IMR-90 (cell line): Measurements from ENCODE around the gene CENPU. TPM values are rescaled to one million over a fixed set of nuclear protein-coding genes. Genes with fewer than 3 reads are reported as not detected.

Experiments used
- ATAC-seq: fragments of 200-7000 bp; cut with Tn5 transposase; 2 replicates; pipeline ENCODE4 v1.9.1; 2020; ENCODE audit warnings: low read depth, mild to moderate bottlenecking, moderate library complexity
- BruUV-seq: library from RNA; stranded (reverse); fragments of 400-500 nt; replicated peaks from 2 replicates; lab custom pipeline; 2021; lab: Mats Ljungman, UMichigan
- CTCF ChIA-PET: fragments of 300-600 bp; formaldehyde crosslinking; extraction: SDS; loops from one replicate; lab custom pipeline; 2021; ENCODE audit warnings: antibody characterized with exemption; lab: Yijun Ruan, JAX
- POLR2A ChIA-PET: fragments of 300-600 bp; sonication (Branson Sonifier 250); formaldehyde crosslinking; loops from one replicate; lab custom pipeline; 2022; ENCODE audit warnings: antibody characterized with exemption; ENCODE audit not compliant: unreplicated experiment; lab: Charles Lee
- DNase-seq: peaks from one replicate; pipeline ENCODE4 v3.0.0; 2013
- H2AFZ ChIP-seq: replicated peaks from 2 replicates; pipeline ENCODE3; 2013; ENCODE audit warnings: low read length, mild to moderate bottlenecking; ENCODE audit not compliant: poor library complexity
- H2AK5ac ChIP-seq: 2 replicates; pipeline ENCODE4 v1.6.1; 2013; ENCODE audit warnings: low read depth, low read length, inconsistent platforms
- H2AK9ac ChIP-seq: replicated peaks from 2 replicates; pipeline ENCODE3; 2013; ENCODE audit warnings: mild to moderate bottlenecking, low read depth, low read length, moderate library complexity; ENCODE audit not compliant: poor library complexity
- H2BK120ac ChIP-seq: 2 replicates; pipeline ENCODE4 v1.6.1; 2013; ENCODE audit warnings: low read depth, low read length, inconsistent platforms
- H2BK15ac ChIP-seq: 3 replicates; pipeline ENCODE4 v1.6.1; 2013; ENCODE audit warnings: low read depth, low read length, inconsistent platforms
- H2BK20ac ChIP-seq: 2 replicates; pipeline ENCODE4 v1.6.1; 2013; ENCODE audit warnings: low read depth, mild to moderate bottlenecking, inconsistent platforms, low read length, moderate library complexity
- H2BK5ac ChIP-seq: 2 replicates; pipeline ENCODE4 v1.6.1; 2013; ENCODE audit warnings: mild to moderate bottlenecking, low read depth, low read length, inconsistent platforms; ENCODE audit not compliant: poor library complexity, severe bottlenecking
- H3K14ac ChIP-seq: replicated peaks from 2 replicates; pipeline ENCODE4 v1.6.1; 2013; ENCODE audit warnings: low read depth, low read length, inconsistent platforms
- H3K18ac ChIP-seq: 2 replicates; pipeline ENCODE4 v1.6.1; 2013; ENCODE audit warnings: low read depth, low read length, control low read depth
- H3K23ac ChIP-seq: 2 replicates; pipeline ENCODE4 v1.6.1; 2013; ENCODE audit warnings: low read depth, low read length, inconsistent platforms
- H3K27ac ChIP-seq: 2 replicates; pipeline ENCODE4 v1.5.1; 2013; ENCODE audit warnings: mild to moderate bottlenecking, control low read depth, low read length; ENCODE audit not compliant: insufficient read depth
- H3K27me3 ChIP-seq: 2 replicates; pipeline ENCODE4 v1.6.1; 2013; ENCODE audit warnings: low read length; ENCODE audit not compliant: control insufficient read depth, insufficient read depth
- H3K36me3 ChIP-seq: 2 replicates; pipeline ENCODE4 v1.6.1; 2013; ENCODE audit warnings: low read length, mixed read lengths; ENCODE audit not compliant: control insufficient read depth, insufficient read depth
- H3K4ac ChIP-seq: 2 replicates; pipeline ENCODE4 v1.6.1; 2013; ENCODE audit warnings: low read depth, low read length, inconsistent platforms
- H3K4me1 ChIP-seq: 2 replicates; pipeline ENCODE4 v1.6.1; 2013; ENCODE audit warnings: low read length, mixed read lengths; ENCODE audit not compliant: control insufficient read depth, insufficient read depth
- H3K4me2 ChIP-seq: 2 replicates; pipeline ENCODE4 v1.6.1; 2013; ENCODE audit warnings: low read depth, mild to moderate bottlenecking, control low read depth, low read length, moderate library complexity
- H3K4me3 ChIP-seq: 2 replicates; pipeline ENCODE4 v1.5.1; 2013; ENCODE audit warnings: low read depth, mild to moderate bottlenecking, control low read depth, low read length, moderate library complexity; ENCODE audit not compliant: insufficient read depth
- H3K56ac ChIP-seq: 2 replicates; pipeline ENCODE4 v1.6.1; 2013; ENCODE audit warnings: low read length, inconsistent platforms; ENCODE audit not compliant: insufficient read depth; ENCODE audit errors: extremely low read depth
- H3K79me1 ChIP-seq, 2 experiments: 2 replicates each; pipeline ENCODE4 v1.6.1; 2013; ENCODE audit warnings: low read length in 2 of 2, inconsistent platforms in 1 of 2, low read depth in 1 of 2
- H3K9ac ChIP-seq: 2 replicates; pipeline ENCODE4 v1.6.1; 2013; ENCODE audit warnings: low read depth, low read length, control low read depth
- H3K9me1 ChIP-seq: 2 replicates; pipeline ENCODE4 v1.6.1; 2013; ENCODE audit warnings: low read length, inconsistent platforms; ENCODE audit not compliant: insufficient read depth
- H3K9me3 ChIP-seq: 2 replicates; pipeline ENCODE4 v1.6.1; 2013; ENCODE audit warnings: low read length; ENCODE audit not compliant: control insufficient read depth, insufficient read depth
- H4K20me1 ChIP-seq: 2 replicates; pipeline ENCODE4 v1.6.1; 2013; ENCODE audit warnings: low read length, inconsistent platforms; ENCODE audit not compliant: insufficient read depth
- H4K5ac ChIP-seq: 2 replicates; pipeline ENCODE4 v1.6.1; 2013; ENCODE audit warnings: mild to moderate bottlenecking, low read depth, low read length, control low read depth
- H4K8ac ChIP-seq, 2 experiments: 2 replicates each; pipeline ENCODE4 v1.6.1; 2013; ENCODE audit warnings: low read depth in 2 of 2, low read length in 2 of 2, control low read depth in 1 of 2, inconsistent platforms in 1 of 2
- H4K91ac ChIP-seq: 2 replicates; pipeline ENCODE4 v1.6.1; 2013; ENCODE audit warnings: low read depth, low read length, inconsistent platforms; ENCODE audit not compliant: insufficient read depth
- BHLHE40 ChIP-seq: fragments of 150-350 bp; IDR thresholded peaks from 2 replicates; pipeline ENCODE4 v1.6.1; 2016; ENCODE audit warnings: mild to moderate bottlenecking, low read depth, low read length
- CEBPB ChIP-seq: IDR thresholded peaks from 2 replicates; pipeline ENCODE4 v1.6.1; 2012; ENCODE audit warnings: low read depth, low read length, improper control_type of control experiment
- CHD1 ChIP-seq: IDR thresholded peaks from 2 replicates; pipeline ENCODE4 v1.6.1; 2012; ENCODE audit warnings: low read depth, low read length, improper control_type of control experiment
- FOS ChIP-seq: fragments of 150-350 bp; IDR thresholded peaks from 2 replicates; pipeline ENCODE4 v1.6.1; 2016; ENCODE audit warnings: low read depth, low read length
- MAFK ChIP-seq: IDR thresholded peaks from 2 replicates; pipeline ENCODE4 v1.6.1; 2012; ENCODE audit warnings: low read depth, low read length, improper control_type of control experiment
- MAZ ChIP-seq: IDR thresholded peaks from 2 replicates; pipeline ENCODE4 v1.6.1; 2012; ENCODE audit warnings: low read depth, mild to moderate bottlenecking, low read length, improper control_type of control experiment, moderate library complexity, borderline replicate concordance
- MXI1 ChIP-seq: IDR thresholded peaks from 2 replicates; pipeline ENCODE4 v1.6.1; 2012; ENCODE audit warnings: low read depth, mild to moderate bottlenecking, low read length, moderate library complexity, borderline replicate concordance
- NFE2L2 ChIP-seq: fragments of 150-350 bp; IDR thresholded peaks from 2 replicates; pipeline ENCODE4 v1.6.1; 2016; ENCODE audit warnings: low read depth, mild to moderate bottlenecking, low read length
- POLR2A ChIP-seq: IDR thresholded peaks from 2 replicates; pipeline ENCODE4 v1.6.1; 2012; ENCODE audit warnings: mild to moderate bottlenecking, low read depth, low read length
- RAD21 ChIP-seq: IDR thresholded peaks from 2 replicates; pipeline ENCODE4 v1.6.1; 2012; ENCODE audit warnings: low read length, improper control_type of control experiment
- RCOR1 ChIP-seq: IDR thresholded peaks from 2 replicates; pipeline ENCODE4 v1.6.1; 2012; ENCODE audit warnings: mild to moderate bottlenecking, low read length, improper control_type of control experiment; ENCODE audit not compliant: insufficient replicate concordance
- RFX5 ChIP-seq: IDR thresholded peaks from 2 replicates; pipeline ENCODE4 v1.8.0; 2012; ENCODE audit warnings: low read depth, mild to moderate bottlenecking, low read length, moderate library complexity
- SMC3 ChIP-seq: fragments of 150-350 bp; IDR thresholded peaks from 2 replicates; pipeline ENCODE4 v1.6.1; 2016; ENCODE audit warnings: low read depth, mild to moderate bottlenecking, antibody characterized with exemption, low read length, moderate library complexity
- WGBS, 2 experiments: methylation state at CpG; one replicate each; pipeline versions ENCODE4 v1.1.5 to v1.1.7; 2013; ENCODE audit warnings: missing lambda C conversion rate in 2 of 2; ENCODE audit not compliant: insufficient read length in 1 of 2; ENCODE audit errors: extremely low coverage in 2 of 2; 5-methylcytosine and 5-hydroxymethylcytosine counted together
- dilution Hi-C: fragments of 300-500 bp; cut with HindIII; formaldehyde crosslinking; loops from one replicate; pipeline ENCODE4 v1.14.3; 2018; ENCODE audit warnings: low sequenced_read_pairs; ENCODE audit not compliant: unreplicated experiment
- in situ Hi-C: fragments of 300-500 bp; cut with MboI; formaldehyde crosslinking; loops from 3 replicates; pipeline ENCODE4 v1.14.3; 2019; ENCODE audit warnings: low sequenced_read_pairs, inconsistent platforms, mixed read lengths
- intact Hi-C: fragments of 100-400 bp; cut with micrococcal nuclease; formaldehyde crosslinking; loops from 2 replicates; pipeline ENCODE4 v1.10.0; 2022
- polyA plus RNA-seq, 3 experiments: library from polyadenylated mRNA; depleted of rRNA; stranded (reverse); fragments of >200 nt; gene quantifications; 2 replicates each; pipeline ENCODE4 v1.2.3, GENCODE V29; 2012; ENCODE audit warnings: low replicate concordance in 1 of 3
- total RNA-seq: library from RNA; depleted of rRNA; stranded (reverse); fragments of >200 nt; gene quantifications from 2 replicates; pipeline ENCODE4 v1.2.3, GENCODE V29; 2012
- TF ChIP-seq, protein P1 (sequence below): fragments of 150-350 bp; IDR thresholded peaks from 2 replicates; pipeline ENCODE4 v1.6.1; 2017; ENCODE audit warnings: mild to moderate bottlenecking, antibody characterized with exemption, low read length, low read depth
- TF ChIP-seq, protein P2 (sequence below): fragments of 150-350 bp; IDR thresholded peaks from 2 replicates; pipeline ENCODE4 v1.6.1; 2016; ENCODE audit warnings: low read depth, mild to moderate bottlenecking, low read length, moderate library complexity, borderline replicate concordance
- TF ChIP-seq, protein P3 (sequence below): conservative IDR thresholded peaks from 2 replicates; pipeline ENCODE4 v1.5.1; 2012; ENCODE audit warnings: mild to moderate bottlenecking, low read depth, low read length, improper control_type of control experiment

Gene CENPU
- total and polyA plus RNA-seq, 2 of the 4 experiments (the other 2 are of a cell fraction), result 13.6 to 14.6 TPM

DNA sequence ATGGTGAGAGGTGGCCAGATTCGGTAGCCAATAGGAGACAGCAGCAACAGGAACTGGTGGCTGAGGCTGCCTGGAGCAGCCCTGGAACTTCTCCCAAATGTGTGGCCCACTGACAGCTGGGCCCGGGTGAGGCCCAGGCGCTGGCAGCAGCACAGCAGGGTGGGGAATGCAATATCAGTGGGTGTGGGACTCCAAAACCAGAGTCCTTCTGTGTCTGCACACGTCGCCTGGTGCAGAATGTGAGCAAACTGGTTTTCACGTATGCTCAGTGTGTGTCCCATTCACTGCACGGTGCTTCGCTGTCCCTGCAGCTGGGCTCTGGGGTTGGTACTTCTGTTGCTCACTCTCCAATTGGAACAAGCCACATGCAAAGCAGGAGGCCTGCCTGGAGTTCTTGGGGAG lies 14.4 kb upstream of the CENPU start:
- H2BK120ac ChIP-seq, result no peak overlapping the region
- H2BK15ac ChIP-seq, result no peak overlapping the region
- no peak overlapping the region for H4K5ac ChIP-seq
- H3K27ac ChIP-seq, result no peak overlapping the region
- no peak overlapping the region for H3K9ac ChIP-seq
- no peaks in the 10 kb centered on the region for H3K9me1 ChIP-seq
- CTCF ChIA-PET, result no interaction called here
- no peak overlapping the region for H4K91ac ChIP-seq
- BruUV-seq, result no TSS peak
- no peak overlapping the region for H2BK20ac ChIP-seq
- peaks cover 4% of the 10 kb centered on the region; the same call in 1 of the 2 replicates for H3K4me1 ChIP-seq
- no peaks in the 10 kb centered on the region for H3K9me3 ChIP-seq
- H3K27me3 ChIP-seq, result no peaks in the 10 kb centered on the region; the same call in 1 of the 2 replicates
- H3K36me3 ChIP-seq, result no peaks in the 10 kb centered on the region
- no peak overlapping the region for H3K23ac ChIP-seq
- 56% methylated on average over 4 of the region's 8 CpGs; no CpG with 5 or more reads in 1 of the 2 experiments for WGBS, 2 experiments
- ATAC-seq, result no peak
- intact Hi-C loops, result loop anchor here (5.0 kb wide), 2 partner anchors 79 to 101 kb away; partner anchors contain the start of genes ACSL1, CASP3 and PRIMPOL
- dilution Hi-C loops, result no loop called here
- TF ChIP-seq RCOR1 (no peak), CHD1 (no peak), MAFK (no peak), FOS (no peak), NFE2L2 (no peak), BHLHE40 (no peak), RAD21 (no peak), MXI1 (no peak), SMC3 (no peak), CEBPB (no peak), RFX5 (no peak), POLR2A (no peak), MAZ (no peak)
- TF ChIP-seq, protein P1, sequence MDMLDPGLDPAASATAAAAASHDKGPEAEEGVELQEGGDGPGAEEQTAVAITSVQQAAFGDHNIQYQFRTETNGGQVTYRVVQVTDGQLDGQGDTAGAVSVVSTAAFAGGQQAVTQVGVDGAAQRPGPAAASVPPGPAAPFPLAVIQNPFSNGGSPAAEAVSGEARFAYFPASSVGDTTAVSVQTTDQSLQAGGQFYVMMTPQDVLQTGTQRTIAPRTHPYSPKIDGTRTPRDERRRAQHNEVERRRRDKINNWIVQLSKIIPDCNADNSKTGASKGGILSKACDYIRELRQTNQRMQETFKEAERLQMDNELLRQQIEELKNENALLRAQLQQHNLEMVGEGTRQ, result no peak
- TF ChIP-seq, protein P2, sequence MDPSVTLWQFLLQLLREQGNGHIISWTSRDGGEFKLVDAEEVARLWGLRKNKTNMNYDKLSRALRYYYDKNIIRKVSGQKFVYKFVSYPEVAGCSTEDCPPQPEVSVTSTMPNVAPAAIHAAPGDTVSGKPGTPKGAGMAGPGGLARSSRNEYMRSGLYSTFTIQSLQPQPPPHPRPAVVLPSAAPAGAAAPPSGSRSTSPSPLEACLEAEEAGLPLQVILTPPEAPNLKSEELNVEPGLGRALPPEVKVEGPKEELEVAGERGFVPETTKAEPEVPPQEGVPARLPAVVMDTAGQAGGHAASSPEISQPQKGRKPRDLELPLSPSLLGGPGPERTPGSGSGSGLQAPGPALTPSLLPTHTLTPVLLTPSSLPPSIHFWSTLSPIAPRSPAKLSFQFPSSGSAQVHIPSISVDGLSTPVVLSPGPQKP, result no peak
- TF ChIP-seq, protein P3, sequence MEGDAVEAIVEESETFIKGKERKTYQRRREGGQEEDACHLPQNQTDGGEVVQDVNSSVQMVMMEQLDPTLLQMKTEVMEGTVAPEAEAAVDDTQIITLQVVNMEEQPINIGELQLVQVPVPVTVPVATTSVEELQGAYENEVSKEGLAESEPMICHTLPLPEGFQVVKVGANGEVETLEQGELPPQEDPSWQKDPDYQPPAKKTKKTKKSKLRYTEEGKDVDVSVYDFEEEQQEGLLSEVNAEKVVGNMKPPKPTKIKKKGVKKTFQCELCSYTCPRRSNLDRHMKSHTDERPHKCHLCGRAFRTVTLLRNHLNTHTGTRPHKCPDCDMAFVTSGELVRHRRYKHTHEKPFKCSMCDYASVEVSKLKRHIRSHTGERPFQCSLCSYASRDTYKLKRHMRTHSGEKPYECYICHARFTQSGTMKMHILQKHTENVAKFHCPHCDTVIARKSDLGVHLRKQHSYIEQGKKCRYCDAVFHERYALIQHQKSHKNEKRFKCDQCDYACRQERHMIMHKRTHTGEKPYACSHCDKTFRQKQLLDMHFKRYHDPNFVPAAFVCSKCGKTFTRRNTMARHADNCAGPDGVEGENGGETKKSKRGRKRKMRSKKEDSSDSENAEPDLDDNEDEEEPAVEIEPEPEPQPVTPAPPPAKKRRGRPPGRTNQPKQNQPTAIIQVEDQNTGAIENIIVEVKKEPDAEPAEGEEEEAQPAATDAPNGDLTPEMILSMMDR, result no peak
- peak overlapping the region; percentile 28 for H2AFZ ChIP-seq
- H4K8ac ChIP-seq, result no peak overlapping the region
- no peak overlapping the region for H3K4me2 ChIP-seq
- POLR2A ChIA-PET, result no interaction called here
- DNase-seq, result no peak
- in situ Hi-C loops, result loop anchor here (10.0 kb wide), 1 partner anchor 257 kb away; no protein-coding TSS in a partner anchor
- H3K4me3 ChIP-seq, result no peak overlapping the region
- no peaks in the 10 kb centered on the region for H3K79me1 ChIP-seq
- no peak overlapping the region for H2AK9ac ChIP-seq
- H2BK5ac ChIP-seq, result no peak overlapping the region
- H2AK5ac ChIP-seq, result no peak overlapping the region
- no peak overlapping the region for H3K56ac ChIP-seq
- H3K14ac ChIP-seq, result no peak overlapping the region
- no peak overlapping the region for H3K18ac ChIP-seq
- H3K4ac ChIP-seq, result no peak overlapping the region
- no peaks in the 10 kb centered on the region for H4K20me1 ChIP-seq
